H1 (cell line): Measurements from ENCODE around the gene VRK2. TPM values are rescaled to one million over a fixed set of nuclear protein-coding genes. Genes with fewer than 3 reads are reported as not detected.

Source experiments
- CTCF ChIA-PET: fragments of 300-600 bp; sonication (Branson Sonifier 250); formaldehyde crosslinking; loops from one replicate; lab custom pipeline; 2021; ENCODE audit not compliant: partially characterized antibody; lab: Charles Lee
- POLR2A ChIA-PET: fragments of 300-600 bp; sonication (Branson Sonifier 250); formaldehyde crosslinking; loops from one replicate; lab custom pipeline; 2021; ENCODE audit warnings: inconsistent platforms; ENCODE audit not compliant: partially characterized antibody; lab: Charles Lee
- DNase-seq, 2 experiments: peaks; one replicate each; pipeline versions ENCODE4 v3.0.0 to v3.0.0-alpha.2; 2010 to 2022; ENCODE audit warnings: low spot score in 2 of 2, low read depth in 1 of 2, mixed read lengths in 1 of 2
- FAIRE-seq: peaks from 2 replicates; lab custom pipeline; 2011; peaks lifted over from hg19 to GRCh38; lab: Jason Lieb, UNC
- H2AFZ ChIP-seq: 2 replicates; pipeline ENCODE4 v1.8.1; 2012; ENCODE audit warnings: low read length, inconsistent platforms
- H2AK5ac ChIP-seq: 2 replicates; pipeline ENCODE4 v1.6.1; 2013; ENCODE audit warnings: low read depth, low read length
- H2BK120ac ChIP-seq: replicated peaks from 2 replicates; pipeline ENCODE3; 2013; ENCODE audit warnings: low read depth, low read length, inconsistent platforms
- H2BK12ac ChIP-seq: 2 replicates; pipeline ENCODE4 v1.6.1; 2013; ENCODE audit warnings: low read depth, low read length
- H2BK15ac ChIP-seq: 2 replicates; pipeline ENCODE4 v1.6.1; 2013; ENCODE audit warnings: low read length
- H2BK20ac ChIP-seq: 2 replicates; pipeline ENCODE4 v1.6.1; 2013; ENCODE audit warnings: low read length
- H2BK5ac ChIP-seq: 2 replicates; pipeline ENCODE4 v1.6.1; 2013; ENCODE audit warnings: low read depth, low read length
- H3K14ac ChIP-seq: 2 replicates; pipeline ENCODE4 v1.6.1; 2013; ENCODE audit warnings: inconsistent platforms; ENCODE audit not compliant: insufficient read length
- H3K18ac ChIP-seq: 2 replicates; pipeline ENCODE4 v1.6.1; 2013; ENCODE audit warnings: low read length; ENCODE audit errors: extremely low read depth
- H3K23ac ChIP-seq: 2 replicates; pipeline ENCODE4 v1.6.1; 2013; ENCODE audit warnings: inconsistent platforms; ENCODE audit not compliant: insufficient read length
- H3K23me2 ChIP-seq: 2 replicates; pipeline ENCODE4 v1.6.1; 2013; ENCODE audit warnings: low read depth, low read length
- H3K27ac ChIP-seq: 2 replicates; pipeline ENCODE4 v1.6.1; 2011; ENCODE audit warnings: low read depth, low read length, inconsistent platforms
- H3K27me3 ChIP-seq, 4 experiments: replicated peaks in 1 of 4; 1 replicate in 1 of 4; 2 replicates in 3 of 4; pipeline versions ENCODE4 v1.6.1 to v1.8.1; 2011 to 2013; ENCODE audit warnings: low read length in 3 of 4, mild to moderate bottlenecking in 3 of 4, inconsistent platforms in 2 of 4, mixed read lengths in 2 of 4, moderate library complexity in 1 of 4; ENCODE audit not compliant: control insufficient read depth in 3 of 4, insufficient read depth in 3 of 4; ENCODE audit errors: extremely low read depth in 1 of 4
- H3K36me3 ChIP-seq, 4 experiments: 2 replicates each; pipeline versions ENCODE4 v1.6.1 to v1.8.1; 2011 to 2013; ENCODE audit warnings: mild to moderate bottlenecking in 4 of 4, low read length in 3 of 4, moderate library complexity in 2 of 4, control low read depth in 1 of 4, inconsistent platforms in 1 of 4; ENCODE audit not compliant: insufficient read depth in 4 of 4, control insufficient read depth in 2 of 4
- H3K4ac ChIP-seq: replicated peaks from 2 replicates; pipeline ENCODE3; 2013; ENCODE audit warnings: low read length, low read depth, mixed read lengths, inconsistent platforms; ENCODE audit not compliant: insufficient read length
- H3K4me1 ChIP-seq, 4 experiments: replicated peaks in 1 of 4; 1 replicate in 1 of 4; 2 replicates in 3 of 4; pipeline versions ENCODE4 v1.6.1 to v1.8.1; 2011 to 2013; ENCODE audit warnings: low read length in 3 of 4, inconsistent platforms in 2 of 4, mixed read lengths in 1 of 4; ENCODE audit not compliant: insufficient read depth in 4 of 4, control insufficient read depth in 3 of 4
- H3K4me2 ChIP-seq, 2 experiments: 2 replicates each; pipeline versions ENCODE4 v1.6.1 to v1.8.1; 2011 to 2013; ENCODE audit warnings: low read depth in 2 of 2, low read length in 2 of 2, control low read depth in 1 of 2, inconsistent platforms in 1 of 2, mild to moderate bottlenecking in 1 of 2; ENCODE audit not compliant: insufficient read depth in 1 of 2
- H3K4me3 ChIP-seq, 4 experiments: fragments of 200-600, 300-600 bp in 1 of 4; sonication (generic), shearing (Covaris generic), sonication (Bioruptor Twin) in 1 of 4; 2 replicates each; pipeline versions ENCODE4 v1.5.1 to v1.8.1; 2011 to 2016; ENCODE audit warnings: low read length in 4 of 4, low read depth in 3 of 4, control low read depth in 2 of 4, inconsistent platforms in 2 of 4, mild to moderate bottlenecking in 2 of 4, mixed read lengths in 1 of 4, moderate library complexity in 1 of 4; ENCODE audit not compliant: insufficient read depth in 2 of 4; ENCODE audit errors: extremely low read depth in 1 of 4
- H3K56ac ChIP-seq: replicated peaks from 2 replicates; pipeline ENCODE3; 2013; ENCODE audit warnings: low read depth, mild to moderate bottlenecking, mixed read lengths, low read length, inconsistent platforms; ENCODE audit not compliant: insufficient read length
- H3K79me1 ChIP-seq: 2 replicates; pipeline ENCODE4 v1.6.1; 2013; ENCODE audit warnings: low read depth, low read length, control low read depth
- H3K79me2 ChIP-seq, 2 experiments: 2 replicates each; pipeline versions ENCODE4 v1.6.1 to v1.8.1; 2012 to 2013; ENCODE audit warnings: low read length in 2 of 2, mild to moderate bottlenecking in 2 of 2, inconsistent platforms in 1 of 2; ENCODE audit not compliant: insufficient read depth in 2 of 2, control insufficient read depth in 1 of 2
- H3K9ac ChIP-seq, 4 experiments: replicated peaks in 1 of 4; 1 replicate in 1 of 4; 2 replicates in 3 of 4; pipeline versions ENCODE4 v1.6.1 to v1.8.1; 2011 to 2013; ENCODE audit warnings: low read depth in 3 of 4, low read length in 3 of 4, control low read depth in 2 of 4, mild to moderate bottlenecking in 2 of 4, moderate library complexity in 2 of 4, inconsistent platforms in 1 of 4; ENCODE audit errors: extremely low read depth in 1 of 4
- H3K9me3 ChIP-seq, 2 experiments: 2 replicates each; pipeline versions ENCODE4 v1.6.1 to v1.8.1; 2012 to 2013; ENCODE audit warnings: mild to moderate bottlenecking in 2 of 2, moderate library complexity in 2 of 2, control low read depth in 1 of 2, inconsistent platforms in 1 of 2, low read depth in 1 of 2, low read length in 1 of 2, mixed read lengths in 1 of 2; ENCODE audit not compliant: insufficient read depth in 2 of 2
- H4K20me1 ChIP-seq, 2 experiments: replicated peaks in 1 of 2; 2 replicates each; pipeline versions ENCODE3 to v1.8.1; 2011 to 2013; ENCODE audit warnings: inconsistent platforms in 2 of 2, low read length in 2 of 2, mild to moderate bottlenecking in 1 of 2; ENCODE audit not compliant: insufficient read depth in 2 of 2, control insufficient read depth in 1 of 2
- H4K5ac ChIP-seq: 2 replicates; pipeline ENCODE4 v1.6.1; 2013; ENCODE audit warnings: low read length, low read depth, mixed read lengths, inconsistent platforms; ENCODE audit not compliant: insufficient read length
- H4K8ac ChIP-seq: 2 replicates; pipeline ENCODE4 v1.8.0; 2013; ENCODE audit warnings: mild to moderate bottlenecking, moderate library complexity, low read length, inconsistent platforms; ENCODE audit not compliant: insufficient read depth; ENCODE audit errors: extremely low read depth
- H4K91ac ChIP-seq: replicated peaks from 2 replicates; pipeline ENCODE3; 2013; ENCODE audit warnings: low read length, mixed read lengths, inconsistent platforms; ENCODE audit not compliant: insufficient read length
- CHD1 ChIP-seq: IDR thresholded peaks from 2 replicates; pipeline ENCODE4 v1.6.1; 2012; ENCODE audit warnings: low read depth, low read length, improper control_type of control experiment
- JUN ChIP-seq: IDR thresholded peaks from 2 replicates; pipeline ENCODE4 v1.6.1; 2011; ENCODE audit warnings: low read depth, mild to moderate bottlenecking, improper control_type of control experiment, low read length
- RAD21 ChIP-seq, 2 experiments: IDR thresholded peaks in 1 of 2; conservative IDR thresholded peaks in 1 of 2; 2 replicates each; pipeline ENCODE4 v1.6.1; 2011; ENCODE audit warnings: low read depth in 2 of 2, low read length in 2 of 2, improper control_type of control experiment in 1 of 2, inconsistent platforms in 1 of 2, mild to moderate bottlenecking in 1 of 2, moderate library complexity in 1 of 2
- SIX5 ChIP-seq: IDR thresholded peaks from 2 replicates; pipeline ENCODE4 v1.6.1; 2011; ENCODE audit warnings: mild to moderate bottlenecking, low read depth, low read length
- TBP ChIP-seq: IDR thresholded peaks from 2 replicates; pipeline ENCODE4 v1.6.1; 2011; ENCODE audit warnings: low read depth, low read length, improper control_type of control experiment
- WGBS, 2 experiments: shearing (Covaris generic) in 1 of 2; methylation state at CpG; one replicate each; pipeline versions ENCODE4 v1.1.6 to v1.1.7; 2013 to 2015; ENCODE audit warnings: low lambda C conversion rate in 2 of 2, mixed read lengths in 2 of 2, inconsistent platforms in 1 of 2, low coverage in 1 of 2, missing lambda C conversion rate in 1 of 2; ENCODE audit not compliant: insufficient replicate concordance in 2 of 2, insufficient coverage in 1 of 2, insufficient read length in 1 of 2; ENCODE audit errors: extremely low coverage in 1 of 2, missing lambda C conversion rate in 1 of 2; 5-methylcytosine and 5-hydroxymethylcytosine counted together
- polyA plus RNA-seq, 7 experiments: library from polyadenylated mRNA; depleted of rRNA in 3 of 7; stranded (reverse) in 5 of 7; unstranded in 2 of 7; fragments of >200 nt in 5 of 7; fragments of 200-250 nt in 2 of 7; gene quantifications; 1 replicate in 5 of 7; 2 replicates in 1 of 7; 4 replicates in 1 of 7; pipeline versions ENCODE4 v1.2.1 to v1.2.3, GENCODE V29; 2011 to 2013; ENCODE audit warnings: missing spikeins in 2 of 7, mixed read lengths in 2 of 7
- total RNA-seq: library from RNA; stranded (reverse); fragmentation: NEBNext Ultra II Directional; extraction: Animal tissue kit (Norgen Biotek cat#: 25700); gene quantifications from 2 replicates; pipeline ENCODE4 v1.2.1, GENCODE V29; 2021
- TF ChIP-seq, protein P1 (sequence below): IDR thresholded peaks from 2 replicates; pipeline ENCODE4 v1.6.1; 2011; ENCODE audit warnings: low read length, improper control_type of control experiment
- TF ChIP-seq, protein P2 (sequence below), 3 experiments: IDR thresholded peaks; 1 replicate in 2 of 3; 2 replicates in 1 of 3; pipeline versions ENCODE4 v1.5.1 to v1.6.1; 2011; ENCODE audit warnings: low read length in 3 of 3, mild to moderate bottlenecking in 3 of 3, inconsistent platforms in 2 of 3, low read depth in 1 of 3, moderate library complexity in 1 of 3; ENCODE audit not compliant: insufficient read depth in 1 of 3; ENCODE audit errors: control extremely low read depth in 1 of 3

VRK2 gene
- total and polyA plus RNA-seq, 2 of the 8 experiments (the other 6 are each of a cell fraction or from before 2014, with no cell fraction given), result 7.6 to 27.8 TPM

DNA sequence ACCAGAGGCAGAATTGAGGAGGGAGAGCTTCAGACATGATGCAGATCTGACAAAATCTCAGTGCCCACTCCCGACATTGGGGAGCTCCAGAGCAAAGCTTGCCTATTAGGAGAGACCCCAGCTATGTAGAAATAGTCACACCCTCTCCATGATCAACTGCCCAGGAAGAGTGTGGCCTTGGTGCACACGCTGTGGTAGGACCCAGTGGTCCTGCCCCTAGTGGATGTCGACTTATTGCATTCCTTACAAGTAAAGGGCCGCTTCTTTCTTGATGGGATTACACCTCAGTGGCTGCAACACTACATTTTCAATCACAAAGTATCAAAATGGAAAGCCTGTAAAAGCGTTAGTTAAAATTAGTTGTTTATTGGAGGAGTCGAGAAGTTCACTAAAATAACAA lies 64.2 kb downstream of the VRK2 start:
- Histone ChIP-seq H3K4me1 (peaks cover 0 to 2% (median 0%) of the 10 kb centered on the region in 4 experiments; a peak in 1 of 7 replicates), H3K27me3 (no peaks in the 10 kb centered on the region), H3K27ac (no peak overlapping the region), H2BK15ac (no peak overlapping the region), H4K20me1 (no peaks in the 10 kb centered on the region), H3K18ac (no peak overlapping the region), H3K4ac (no peak overlapping the region), H3K4me2 (no peak overlapping the region), H4K8ac (no peak overlapping the region), H2AFZ (no peak overlapping the region), H2BK120ac (no peak overlapping the region), H3K36me3 (no peaks in the 10 kb centered on the region), H3K79me2 (no peaks in the 10 kb centered on the region), H3K9ac (no peak overlapping the region), H3K56ac (no peak overlapping the region), H2AK5ac (no peak overlapping the region), H3K79me1 (no peaks in the 10 kb centered on the region), H3K23ac (no peak overlapping the region), H4K91ac (no peak overlapping the region), H3K23me2 (no peaks in the 10 kb centered on the region), H3K9me3 (no peaks in the 10 kb centered on the region), H2BK12ac (no peak overlapping the region), H2BK5ac (no peak overlapping the region), H2BK20ac (no peak overlapping the region), H4K5ac (no peak overlapping the region), H3K4me3 (no peak overlapping the region), H3K14ac (no peak overlapping the region)
- DNase-seq, result no peak
- FAIRE-seq, result no peak
- TF ChIP-seq, protein P1, sequence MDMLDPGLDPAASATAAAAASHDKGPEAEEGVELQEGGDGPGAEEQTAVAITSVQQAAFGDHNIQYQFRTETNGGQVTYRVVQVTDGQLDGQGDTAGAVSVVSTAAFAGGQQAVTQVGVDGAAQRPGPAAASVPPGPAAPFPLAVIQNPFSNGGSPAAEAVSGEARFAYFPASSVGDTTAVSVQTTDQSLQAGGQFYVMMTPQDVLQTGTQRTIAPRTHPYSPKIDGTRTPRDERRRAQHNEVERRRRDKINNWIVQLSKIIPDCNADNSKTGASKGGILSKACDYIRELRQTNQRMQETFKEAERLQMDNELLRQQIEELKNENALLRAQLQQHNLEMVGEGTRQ, result no peak
- no peak for TF ChIP-seq TBP
- no peak for TF ChIP-seq CHD1
- TF ChIP-seq, protein P2, sequence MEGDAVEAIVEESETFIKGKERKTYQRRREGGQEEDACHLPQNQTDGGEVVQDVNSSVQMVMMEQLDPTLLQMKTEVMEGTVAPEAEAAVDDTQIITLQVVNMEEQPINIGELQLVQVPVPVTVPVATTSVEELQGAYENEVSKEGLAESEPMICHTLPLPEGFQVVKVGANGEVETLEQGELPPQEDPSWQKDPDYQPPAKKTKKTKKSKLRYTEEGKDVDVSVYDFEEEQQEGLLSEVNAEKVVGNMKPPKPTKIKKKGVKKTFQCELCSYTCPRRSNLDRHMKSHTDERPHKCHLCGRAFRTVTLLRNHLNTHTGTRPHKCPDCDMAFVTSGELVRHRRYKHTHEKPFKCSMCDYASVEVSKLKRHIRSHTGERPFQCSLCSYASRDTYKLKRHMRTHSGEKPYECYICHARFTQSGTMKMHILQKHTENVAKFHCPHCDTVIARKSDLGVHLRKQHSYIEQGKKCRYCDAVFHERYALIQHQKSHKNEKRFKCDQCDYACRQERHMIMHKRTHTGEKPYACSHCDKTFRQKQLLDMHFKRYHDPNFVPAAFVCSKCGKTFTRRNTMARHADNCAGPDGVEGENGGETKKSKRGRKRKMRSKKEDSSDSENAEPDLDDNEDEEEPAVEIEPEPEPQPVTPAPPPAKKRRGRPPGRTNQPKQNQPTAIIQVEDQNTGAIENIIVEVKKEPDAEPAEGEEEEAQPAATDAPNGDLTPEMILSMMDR (IDR thresholded peaks at IDR 0.05; ENCODE audit: control extremely low read depth in 1 of 3, insufficient read depth in 1 of 3, low read depth in 1 of 3, low read length in 3 of 3), result peak; percentile 13 to 65 (median 62); a peak in 3 of 4 replicates
- peak; percentile 39 to 40; a peak in 2 of 4 replicates for TF ChIP-seq RAD21 (IDR thresholded peaks at IDR 0.05 in 1 of 2, conservative IDR thresholded peaks at IDR 0.05 in 1 of 2; ENCODE audit: low read depth in 2 of 2, low read length in 2 of 2)
- TF ChIP-seq SIX5, result no peak
- TF ChIP-seq JUN, result no peak
- CTCF ChIA-PET, result interaction anchor here (0.8 to 1.0 kb wide), 2 partner anchors 10 to 441 kb away, joined by 3 read pairs; no protein-coding TSS in a partner anchor
- POLR2A ChIA-PET, result no interaction called here
- 86% methylated on average over 6 of the region's 6 CpGs; no CpG with 5 or more reads in 1 of the 2 experiments for WGBS, 2 experiments
